Activated T-helper 1 cell treated with anti-CD3 and anti-CD28 coated beads, Interleukin-2, amount 50 U/mL, for 16 hours (primary cell): ENCODE data around the gene PHF23.

Experiments used
- DNase-seq, 2 donors: peaks; one replicate each; pipeline ENCODE4 v3.0.0-alpha.2; 2020; ENCODE audit warnings: low read depth in 1 of 2, low spot score in 1 of 2

The PHF23 gene

DNA sequence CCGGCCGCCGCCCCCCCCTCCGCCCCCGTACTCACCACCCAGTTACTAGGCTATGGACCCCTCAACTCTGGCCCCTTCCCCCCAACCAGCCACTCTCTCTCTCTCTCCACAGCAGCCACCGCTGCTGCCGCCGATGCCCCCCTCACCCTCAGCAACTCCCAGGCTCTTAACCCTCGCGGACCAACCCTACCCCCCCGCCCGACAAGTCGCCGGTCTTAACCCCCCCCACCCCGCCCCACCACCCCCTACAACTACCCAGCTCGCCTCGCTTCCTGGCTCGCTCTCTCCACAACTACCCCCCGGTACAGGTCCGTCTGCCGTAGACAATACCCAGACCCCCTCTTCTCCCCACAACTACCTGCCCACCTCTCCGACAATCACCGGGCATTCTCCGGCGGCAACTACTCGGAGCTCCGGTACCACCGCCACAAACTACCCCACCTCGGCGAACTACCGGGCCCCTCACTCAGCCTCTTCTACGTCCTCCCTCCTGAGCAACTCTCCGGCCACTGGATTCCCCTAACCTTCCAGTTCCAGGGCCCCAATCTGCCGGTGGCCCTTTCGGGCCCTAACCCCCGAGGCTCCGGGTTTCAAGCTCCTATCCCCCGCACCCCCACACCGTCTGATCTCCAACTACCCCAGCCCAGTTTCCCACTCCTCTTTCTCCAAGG is 702 bp downstream of the PHF23 start:
- DNase-seq: no peak

DNA sequence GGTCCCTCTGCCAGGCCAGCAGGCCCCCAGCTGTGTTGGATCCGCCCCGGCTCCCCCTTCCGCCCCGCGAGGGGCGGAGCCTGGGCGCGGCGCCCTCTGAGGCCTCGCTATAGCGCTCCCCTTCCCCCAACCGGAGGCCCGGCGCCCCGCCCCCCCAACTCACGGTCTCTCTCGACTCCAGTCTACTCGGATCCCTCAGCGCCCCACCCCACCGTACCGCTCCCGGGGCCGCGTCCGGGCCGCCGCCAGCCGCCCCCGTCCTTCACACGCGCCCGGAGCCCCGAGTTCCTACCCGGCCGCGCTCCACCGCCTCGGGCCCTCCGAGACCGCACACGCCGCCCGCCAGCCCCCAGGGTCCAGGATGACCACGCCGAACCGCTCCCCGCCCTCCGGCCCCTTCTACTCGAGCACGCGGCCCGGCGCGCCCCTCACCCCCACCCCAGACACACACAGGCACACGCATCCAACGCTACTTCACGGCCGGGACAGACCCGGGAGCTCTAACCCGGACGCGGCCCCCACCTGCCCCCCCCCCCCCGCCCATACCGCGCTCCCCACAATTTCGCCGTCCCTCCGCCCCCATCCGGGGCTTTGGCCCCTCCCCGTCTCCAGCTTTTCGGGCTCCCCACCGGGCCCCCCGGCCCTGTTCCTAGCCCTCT is 1.4 kb downstream of the PHF23 start:
- DNase-seq: peak; percentile 67 to 71

DNA sequence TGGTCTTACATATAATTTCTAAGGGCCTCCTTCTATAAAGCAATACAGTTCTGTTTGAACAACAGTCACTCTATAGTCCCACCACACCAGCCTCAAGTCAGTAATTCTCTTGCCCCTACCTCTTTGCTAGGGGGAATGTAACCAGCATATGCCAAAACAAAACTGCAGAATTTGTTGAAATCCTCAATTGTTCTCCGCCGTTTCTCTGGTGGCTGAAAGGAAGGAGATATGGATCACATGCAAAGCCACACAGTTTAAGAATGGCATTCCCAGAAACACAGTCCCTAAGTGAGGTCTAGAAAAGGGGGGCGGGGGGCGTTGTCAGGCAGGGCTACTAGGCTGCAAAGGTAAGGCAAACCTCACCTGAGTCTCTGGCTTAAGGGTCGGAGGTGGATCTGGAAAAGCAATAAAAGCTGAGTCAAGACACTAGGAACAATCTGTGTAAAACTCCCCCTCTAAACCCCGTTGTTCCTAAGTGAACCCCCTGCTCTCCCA is 1.9 kb downstream of the PHF23 start:
- no peak for DNase-seq

GRCh38 chr17:7236808-7237207 is 2.4 kb downstream of the PHF23 start:
- no peak for DNase-seq

DNA sequence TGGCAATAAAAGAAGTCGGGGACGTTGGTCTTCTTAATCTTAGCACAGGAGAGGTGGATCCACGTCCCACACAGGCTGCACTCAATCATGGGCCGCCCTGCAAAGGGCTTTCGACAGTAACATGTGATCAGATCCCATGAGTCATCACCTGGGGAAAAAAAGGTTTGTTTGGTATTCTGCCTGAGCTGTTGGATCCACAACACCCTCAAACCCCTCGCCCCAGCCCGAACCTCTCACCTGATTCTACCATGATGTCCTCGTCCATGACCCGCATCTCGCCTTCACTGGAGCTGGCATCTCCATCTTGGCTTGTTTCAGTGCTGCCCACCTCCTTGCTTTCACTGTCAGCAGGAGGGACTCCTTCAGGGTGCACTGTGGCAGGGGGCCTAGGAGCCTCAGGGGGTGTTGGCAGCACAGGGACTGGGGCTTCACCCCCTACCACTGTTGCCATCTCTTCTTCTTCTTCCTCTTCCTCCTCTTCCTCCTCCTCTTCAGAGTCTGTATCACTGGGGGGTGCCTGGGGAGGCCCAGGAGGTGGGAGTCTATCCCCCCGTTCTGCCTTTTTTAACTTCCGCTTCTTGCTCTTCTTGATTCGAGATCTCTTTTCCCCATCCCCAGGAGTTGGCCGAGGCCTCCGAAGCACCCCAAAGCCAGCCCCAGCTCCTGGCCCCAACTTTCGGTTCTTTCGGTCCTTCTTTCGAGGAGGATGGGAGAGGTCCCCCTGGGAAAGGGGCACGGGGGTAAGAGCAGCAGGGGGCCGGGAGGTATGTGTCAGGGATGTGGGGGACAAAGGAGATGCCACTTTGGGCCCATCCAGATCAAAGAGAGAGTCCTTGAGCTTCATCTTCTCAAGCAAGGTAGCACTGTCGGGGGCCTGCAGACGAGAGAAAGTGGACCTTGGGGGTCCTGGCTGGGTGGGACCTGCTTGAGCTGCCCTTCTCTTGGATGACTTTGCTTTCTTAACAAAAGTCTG is 3.3 kb downstream of the PHF23 start:
- no peak for DNase-seq

DNA sequence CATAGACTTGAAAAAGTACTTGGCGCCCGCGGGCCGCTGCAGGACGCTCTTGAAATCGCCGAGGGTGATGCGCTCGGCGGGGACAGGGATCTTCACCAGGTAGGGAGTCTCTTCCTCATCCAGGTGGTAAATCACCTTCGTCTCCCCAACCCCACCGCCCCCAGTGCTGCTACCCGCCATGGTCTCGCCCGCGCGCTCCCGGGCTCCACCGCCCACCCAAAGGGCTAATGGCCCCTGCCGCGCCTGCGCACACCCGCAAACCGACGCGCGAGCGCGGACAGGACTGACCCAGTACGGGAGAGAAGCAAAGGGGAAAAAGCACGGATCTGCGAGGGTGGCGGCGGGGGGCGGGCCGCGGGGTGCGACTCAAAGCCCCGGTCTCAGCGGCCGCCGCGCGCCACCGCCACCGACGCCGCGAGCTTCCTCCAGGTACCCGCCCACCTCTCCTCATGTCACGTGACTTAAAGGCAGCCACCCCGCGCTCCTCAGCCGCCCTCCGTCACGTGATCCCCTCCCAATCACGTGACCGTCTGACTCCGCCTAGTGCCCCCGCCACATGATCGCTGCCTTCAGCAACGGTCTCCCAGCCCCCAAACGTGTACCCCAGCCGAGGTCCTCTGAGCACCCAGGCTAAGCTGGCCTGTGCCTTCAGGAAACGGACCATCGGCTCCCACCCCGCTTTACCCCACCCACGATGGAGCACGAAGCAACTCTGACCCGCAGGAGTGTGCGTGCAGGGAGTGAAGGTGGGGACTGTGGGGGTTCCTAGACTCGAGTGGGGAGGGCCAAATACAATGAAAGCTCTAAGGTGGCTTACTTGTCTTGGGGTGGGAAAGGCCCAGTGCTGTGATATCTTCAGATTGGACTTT is 4.9 kb downstream of the PHF23 start, which contains the start of gene DVL2:
TSS of gene DVL2 (minus strand) at position 435 of the 869 bp plus-strand sequence. CDS start at position 180, 255 bp downstream.
- peak; percentile 91 for DNase-seq

DNA sequence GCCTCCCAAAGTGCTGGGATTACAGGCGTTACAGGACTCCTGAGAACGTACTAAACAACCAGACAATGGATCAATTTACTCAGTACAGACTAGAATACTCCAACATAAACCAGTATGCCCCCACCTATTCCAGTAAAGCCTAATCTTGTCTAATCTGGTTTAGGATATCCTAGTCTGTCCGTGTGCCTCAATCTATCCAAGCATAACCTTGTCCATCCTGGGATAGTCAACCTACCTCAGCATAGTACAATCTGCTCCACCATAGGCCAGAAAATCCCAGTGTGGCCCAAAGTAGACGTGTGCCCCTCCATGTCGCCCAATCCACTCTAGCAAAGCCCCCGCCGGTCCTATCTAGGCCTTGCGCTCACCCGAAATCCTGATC is 5.6 kb downstream of the PHF23 start:
- no peak for DNase-seq

DNA sequence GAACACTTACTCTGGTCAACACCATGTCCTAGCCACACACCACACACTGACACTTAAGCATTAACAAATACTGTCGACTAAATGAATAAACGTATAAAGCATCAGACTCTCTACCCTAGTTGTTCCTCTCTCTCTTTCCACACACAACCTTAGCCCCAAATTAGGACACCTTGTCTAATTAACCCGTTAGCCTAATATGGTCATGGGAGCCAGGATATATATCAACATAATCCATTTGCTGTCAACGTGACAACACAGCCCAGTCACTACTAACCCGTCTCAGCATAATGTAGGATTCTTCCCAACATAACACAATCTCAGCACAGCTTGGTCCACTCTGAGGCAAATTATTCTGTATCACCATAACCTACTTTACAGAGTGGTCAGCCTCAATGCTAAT is 7.1 kb downstream of the PHF23 start:
- no peak for DNase-seq

GRCh38 chr17:7229504-7229903 is 9.8 kb downstream of the PHF23 start:
- DNase-seq: no peak

GRCh38 chr17:7228920-7229319 is 10.3 kb downstream of the PHF23 start:
- no peak for DNase-seq

DNA sequence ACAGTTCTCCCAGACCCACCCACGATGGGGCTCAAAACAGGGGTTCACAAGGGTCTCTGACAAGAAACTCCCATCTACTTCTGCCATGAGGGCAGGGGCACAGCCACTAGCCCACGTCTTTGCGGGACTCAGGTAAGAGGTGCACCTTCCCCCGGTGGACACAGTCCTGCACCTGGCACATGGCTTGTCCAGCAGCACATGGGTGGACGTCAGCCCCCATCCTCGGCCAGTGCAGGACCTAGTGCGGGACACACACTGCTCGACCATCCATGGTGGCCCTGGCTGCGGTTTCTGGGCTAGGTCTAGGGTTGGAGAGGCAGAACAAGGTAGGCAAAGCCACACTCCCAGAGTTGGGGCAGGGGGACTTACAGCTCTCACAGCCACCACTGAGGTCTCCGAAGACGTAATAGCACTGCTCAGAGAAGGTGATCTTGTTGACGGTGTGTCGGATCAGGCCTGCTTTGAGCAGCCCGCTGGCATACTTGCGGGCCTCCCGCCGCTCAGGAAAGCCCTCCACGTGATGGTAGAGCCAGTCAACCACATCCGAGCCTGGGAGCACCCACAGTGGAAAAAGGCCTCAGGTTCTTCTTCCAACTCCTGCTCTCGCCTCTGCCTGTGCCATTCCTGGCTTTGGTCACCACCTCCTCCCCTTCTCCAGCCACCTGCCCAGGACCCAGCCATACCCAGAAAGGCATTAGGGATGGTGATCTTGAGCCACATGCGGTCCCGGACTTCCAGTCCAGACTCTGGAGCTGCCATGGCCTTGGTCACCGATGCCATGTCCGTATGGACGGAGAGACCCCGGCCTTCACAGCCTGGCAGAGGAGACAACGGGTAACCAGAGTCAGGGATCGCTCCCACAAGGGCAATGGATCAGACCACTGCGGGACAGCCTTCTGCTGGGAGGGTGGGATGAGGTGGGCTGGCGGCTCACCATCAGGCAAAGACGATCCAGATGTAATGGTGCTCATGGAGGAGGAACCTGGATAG is 12.2 kb downstream of the PHF23 start:
- DNase-seq: no peak

DNA sequence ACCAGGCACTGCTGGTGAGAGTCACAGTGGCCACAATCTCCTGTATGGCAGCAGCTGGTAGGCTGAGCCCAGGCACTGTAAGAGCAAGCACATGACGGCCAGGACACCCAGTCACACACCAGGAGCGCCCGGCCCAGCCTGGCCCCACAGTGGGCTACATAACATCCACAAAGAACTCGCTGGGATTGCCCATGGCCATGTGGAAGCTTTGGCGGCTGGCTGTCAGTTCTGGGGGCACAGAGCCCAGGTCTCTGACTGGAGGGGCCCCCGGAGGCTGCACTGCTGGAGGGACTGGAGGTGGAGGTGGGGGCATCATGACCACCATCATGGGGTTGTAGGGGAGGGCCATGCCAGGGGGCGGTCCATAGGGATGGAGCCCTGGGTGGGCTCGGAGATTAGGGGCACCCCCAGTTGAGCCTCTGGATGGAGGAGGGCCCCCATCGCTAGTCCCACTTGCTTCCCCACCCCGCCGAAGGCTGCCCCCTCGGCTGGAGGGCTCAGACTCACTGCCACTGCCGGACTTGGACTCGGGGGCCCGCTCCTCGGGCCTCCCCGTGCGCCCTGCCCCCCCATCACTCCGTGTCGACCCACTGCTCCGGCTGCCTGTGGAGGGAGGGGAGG is 13.4 kb downstream of the PHF23 start:
- no peak for DNase-seq

DNA sequence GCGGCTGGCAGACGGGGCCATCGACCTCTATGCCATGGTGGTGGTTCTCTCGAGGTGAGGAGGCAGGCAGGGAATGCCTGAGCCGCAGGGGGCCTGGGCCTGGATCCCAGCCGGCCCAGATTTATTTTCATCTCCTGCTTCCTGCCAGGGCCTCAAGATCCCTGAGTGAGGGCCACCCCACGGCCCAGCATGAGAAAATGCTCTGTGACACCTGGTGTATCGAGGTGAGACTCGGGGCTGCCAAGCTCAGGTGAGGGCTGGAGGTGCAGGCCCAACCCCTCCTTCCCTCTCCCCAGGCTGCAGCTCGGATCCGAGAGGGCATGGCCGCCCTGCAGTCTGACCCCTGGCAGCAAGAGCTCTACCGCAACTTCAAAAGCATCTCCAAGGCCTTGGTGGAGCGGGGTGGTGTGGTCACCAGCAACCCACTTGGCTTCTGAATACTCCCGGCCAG is 14.6 kb downstream of the PHF23 start:
- no peak for DNase-seq

DNA sequence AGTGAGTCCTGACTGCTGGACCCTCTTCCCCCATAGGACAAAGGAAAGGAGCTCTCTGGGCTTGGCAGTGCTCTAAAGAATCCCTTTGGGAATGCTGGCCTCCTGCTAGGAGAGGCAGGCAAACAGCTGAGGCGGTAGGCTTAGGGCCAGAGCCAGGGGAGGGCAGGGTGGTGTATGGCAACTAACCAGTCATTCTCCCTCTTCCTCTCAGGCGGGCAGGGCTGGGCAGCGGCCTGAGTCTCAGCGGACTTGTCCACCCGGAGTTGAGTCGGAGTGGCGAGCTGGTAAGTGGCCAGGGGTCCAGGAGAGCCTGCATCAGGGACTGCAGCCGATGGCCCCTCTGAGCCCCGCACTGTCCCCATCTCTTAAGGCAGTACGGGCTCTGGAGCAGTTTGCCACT is 15.1 kb downstream of the PHF23 start:
- no peak for DNase-seq

DNA sequence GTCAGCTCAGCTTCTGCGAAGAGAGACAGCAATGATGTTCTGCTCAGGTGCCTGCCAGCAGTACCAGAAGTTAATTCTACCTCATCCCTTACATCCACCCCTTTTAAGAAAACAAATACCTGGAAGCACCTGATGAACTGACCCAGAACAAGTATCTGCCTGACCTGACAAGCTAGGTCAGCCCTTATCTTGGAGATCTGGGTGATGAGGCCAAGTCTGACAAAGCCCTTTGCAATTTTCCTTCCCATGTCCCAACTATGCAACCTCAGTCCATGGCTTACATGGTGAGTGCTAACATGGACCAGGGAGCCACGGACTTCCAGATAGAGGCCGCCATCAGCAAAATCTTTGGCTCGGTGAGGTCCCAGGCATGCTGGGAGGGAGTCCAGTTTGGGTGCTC is 15.9 kb downstream of the PHF23 start:
- DNase-seq: no peak

GRCh38 chr17:7222972-7223292 is 16.3 kb downstream of the PHF23 start:
- no peak for DNase-seq

GRCh38 chr17:7222093-7222971 is 16.9 kb downstream of the PHF23 start:
- no peak for DNase-seq
